ENCODE results near the gene HSPA6.
"Not testable (repeated sequence)": the region's sequence is repeated elsewhere in the genome, so short reads cannot be mapped to it uniquely, and the experiment has no call there.

GRCh38 chr1:161530158-161530557 is 5.8 kb downstream of the HSPA6 start:
- not testable (repeated sequence) for TF ChIP-seq CTCF (IDR thresholded peaks at IDR 0.05 in 2 of 3, conservative IDR thresholded peaks at IDR 0.05 in 1 of 3; ENCODE audit: control insufficient read depth in 2 of 3, extremely low read depth in 1 of 3, insufficient read depth in 1 of 3, low read depth in 3 of 3, low read length in 3 of 3); POLR2A (IDR thresholded peaks at IDR 0.05; ENCODE audit: low read depth, low read length); EZH2 (IDR thresholded peaks at IDR 0.05; ENCODE audit: borderline replicate concordance, control insufficient read depth, low read depth, low read length); NRF1 (conservative IDR thresholded peaks at IDR 0.05; ENCODE audit: low read depth, low read length); SIN3A (IDR thresholded peaks at IDR 0.05; ENCODE audit: low read depth, low read length); ESRRA (IDR thresholded peaks at IDR 0.05; ENCODE audit: low read length); MEF2B (IDR thresholded peaks at IDR 0.05; ENCODE audit: partially characterized antibody, poor library complexity, severe bottlenecking); MYC (IDR thresholded peaks at IDR 0.05; ENCODE audit: insufficient read depth, insufficient read length, insufficient replicate concordance, low read length, severe bottlenecking)
- TF ChIP-seq ZNF217 (IDR thresholded peaks at IDR 0.05): peak; percentile 89

All from GM12878 (cell line).